IMR-90 (cell line): ENCODE measurements around the gene CKAP2.
"Not testable (repeated sequence)": the region's sequence is repeated elsewhere in the genome, so short reads cannot be mapped to it uniquely, and the experiment has no call there.

Source experiments
- BHLHE40 ChIP-seq: fragments of 150-350 bp; IDR thresholded peaks from 2 replicates; pipeline ENCODE4 v1.6.1; 2016; ENCODE audit warnings: mild to moderate bottlenecking, low read depth, low read length
- CEBPB ChIP-seq: IDR thresholded peaks from 2 replicates; pipeline ENCODE4 v1.6.1; 2012; ENCODE audit warnings: low read depth, low read length, improper control_type of control experiment
- CTCF ChIP-seq: conservative IDR thresholded peaks from 2 replicates; pipeline ENCODE4 v1.5.1; 2012; ENCODE audit warnings: mild to moderate bottlenecking, low read depth, low read length, improper control_type of control experiment
- ELK1 ChIP-seq: fragments of 150-350 bp; IDR thresholded peaks from 2 replicates; pipeline ENCODE4 v1.6.1; 2016; ENCODE audit warnings: low read depth, mild to moderate bottlenecking, low read length, moderate library complexity, borderline replicate concordance
- POLR2A ChIP-seq: IDR thresholded peaks from 2 replicates; pipeline ENCODE4 v1.6.1; 2012; ENCODE audit warnings: mild to moderate bottlenecking, low read depth, low read length
- RAD21 ChIP-seq: IDR thresholded peaks from 2 replicates; pipeline ENCODE4 v1.6.1; 2012; ENCODE audit warnings: low read length, improper control_type of control experiment
- RCOR1 ChIP-seq: IDR thresholded peaks from 2 replicates; pipeline ENCODE4 v1.6.1; 2012; ENCODE audit warnings: mild to moderate bottlenecking, low read length, improper control_type of control experiment; ENCODE audit not compliant: insufficient replicate concordance
- USF2 ChIP-seq: fragments of 150-350 bp; IDR thresholded peaks from 2 replicates; pipeline ENCODE4 v1.6.1; 2017; ENCODE audit warnings: mild to moderate bottlenecking, antibody characterized with exemption, low read length, low read depth

GRCh38 chr13:52468487-52468886 is 13.2 kb downstream of the CKAP2 start:
- not testable (repeated sequence) for TF ChIP-seq ELK1, CTCF, BHLHE40, RAD21, CEBPB, POLR2A, USF2, RCOR1
